Panc1 (cell line): Measurements from ENCODE around the gene CREB3L2.

ENCODE experiments used
- CTCF ChIP-seq: fragments of 450-650 bp; IDR thresholded peaks from 2 replicates; pipeline ENCODE4 v1.5.1; 2017; ENCODE audit warnings: mild to moderate bottlenecking
- POLR2AphosphoS5 ChIP-seq: IDR thresholded peaks from 2 replicates; pipeline ENCODE4 v1.6.1; 2012; ENCODE audit warnings: mild to moderate bottlenecking, low read depth, low read length, moderate library complexity

- no peak for TF ChIP-seq CTCF
- TF ChIP-seq POLR2AphosphoS5, result no peak
Measured at GRCh38 chr7:137916564-137916963, 85.3 kb downstream of the CREB3L2 start.
